HEK293 (cell line): ENCODE results near the gene YPEL1.

Experiments
- CTCF ChIA-PET: fragments of 350-600 bp; formaldehyde crosslinking; extraction: SDS; loops from one replicate; lab custom pipeline; 2021; ENCODE audit warnings: antibody characterized with exemption; lab: Yijun Ruan, JAX
- POLR2A ChIA-PET: fragments of 300-600 bp; formaldehyde crosslinking; extraction: SDS; loops from one replicate; lab custom pipeline; 2020; ENCODE audit warnings: antibody characterized with exemption, inconsistent platforms; lab: Yijun Ruan, JAX
- H3K27ac ChIP-seq: fragments of 200-500 bp; sonication (Bioruptor generic); 2 replicates; pipeline ENCODE4 v1.5.1; 2014; ENCODE audit warnings: low read depth, low read length, control low read depth, inconsistent platforms; ENCODE audit errors: extremely low read depth
- H3K36me3 ChIP-seq, 2 experiments: fragments of 200-500 bp in 1 of 2; sonication (Bioruptor generic) in 1 of 2; 1 replicate in 1 of 2; 2 replicates in 1 of 2; pipeline ENCODE4 v1.5.1; 2014 to 2017; ENCODE audit warnings: inconsistent platforms in 2 of 2, low read length in 2 of 2; ENCODE audit not compliant: control insufficient read depth in 2 of 2, insufficient read depth in 1 of 2
- H3K4me1 ChIP-seq: fragments of 200-500 bp; sonication (Bioruptor generic); 2 replicates; pipeline ENCODE4 v1.5.1; 2014; ENCODE audit warnings: mild to moderate bottlenecking, low read length, inconsistent platforms; ENCODE audit not compliant: control insufficient read depth, insufficient read depth
- H3K4me3 ChIP-seq: 2 replicates; pipeline ENCODE4 v1.5.1; 2011; ENCODE audit warnings: low read depth, mild to moderate bottlenecking, control low read depth, low read length, moderate library complexity
- H3K9me3 ChIP-seq: fragments of 200-500 bp; sonication (Bioruptor generic); 2 replicates; pipeline ENCODE4 v1.5.1; 2014; ENCODE audit warnings: low read depth, low read length, inconsistent platforms; ENCODE audit not compliant: control insufficient read depth, insufficient read depth
- GLIS1 ChIP-seq: fragments of 450-650 bp; formaldehyde crosslinking; IDR thresholded peaks from 2 replicates; pipeline ENCODE4 v1.5.1; 2016; ENCODE audit warnings: missing biosample characterization, missing genetic modification characterization
- KLF1 ChIP-seq: fragments of 450-650 bp; formaldehyde crosslinking; IDR thresholded peaks from 2 replicates; pipeline ENCODE4 v1.5.1; 2016; ENCODE audit warnings: missing biosample characterization, missing genetic modification characterization
- KLF8 ChIP-seq: fragments of 450-650 bp; formaldehyde crosslinking; IDR thresholded peaks from 2 replicates; pipeline ENCODE4 v1.5.1; 2016; ENCODE audit warnings: missing biosample characterization, missing genetic modification characterization
- ZBTB11 ChIP-seq: fragments of 450-650 bp; formaldehyde crosslinking; conservative IDR thresholded peaks from 2 replicates; pipeline ENCODE4 v1.5.1; 2016; ENCODE audit warnings: low read depth, missing biosample characterization, missing genetic modification characterization
- ZBTB8A ChIP-seq: fragments of 450-650 bp; formaldehyde crosslinking; IDR thresholded peaks from 2 replicates; pipeline ENCODE4 v1.5.1; 2016; ENCODE audit warnings: missing biosample characterization, missing genetic modification characterization
- ZNF138 ChIP-seq: fragments of 450-650 bp; formaldehyde crosslinking; IDR thresholded peaks from 2 replicates; pipeline ENCODE4 v1.5.1; 2016; ENCODE audit warnings: missing biosample characterization, missing genetic modification characterization, borderline replicate concordance
- ZNF174 ChIP-seq: fragments of 450-650 bp; formaldehyde crosslinking; IDR thresholded peaks from 2 replicates; pipeline ENCODE4 v1.5.0; 2017; ENCODE audit warnings: missing biosample characterization, mild to moderate bottlenecking, missing genetic modification characterization
- ZNF175 ChIP-seq: fragments of 450-650 bp; formaldehyde crosslinking; IDR thresholded peaks from 2 replicates; pipeline ENCODE4 v1.5.1; 2016; ENCODE audit warnings: missing biosample characterization, missing genetic modification characterization
- ZNF664 ChIP-seq: fragments of 450-650 bp; formaldehyde crosslinking; IDR thresholded peaks from 2 replicates; pipeline ENCODE4 v1.5.1; 2016; ENCODE audit warnings: missing biosample characterization, missing genetic modification characterization
- ZNF791 ChIP-seq: fragments of 450-650 bp; formaldehyde crosslinking; IDR thresholded peaks from 2 replicates; pipeline ENCODE4 v1.5.1; 2016; ENCODE audit warnings: missing biosample characterization, missing genetic modification characterization
- TF ChIP-seq, protein P1 (sequence below): fragments of 450-650 bp; formaldehyde crosslinking; IDR thresholded peaks from 2 replicates; pipeline ENCODE4 v1.5.1; 2016; ENCODE audit warnings: missing biosample characterization, missing genetic modification characterization
- TF ChIP-seq, protein P2 (sequence below): fragments of 450-650 bp; formaldehyde crosslinking; conservative IDR thresholded peaks from 2 replicates; pipeline ENCODE4 v1.5.1; 2016; ENCODE audit warnings: low read depth, missing biosample characterization, missing genetic modification characterization

The YPEL1 gene

DNA sequence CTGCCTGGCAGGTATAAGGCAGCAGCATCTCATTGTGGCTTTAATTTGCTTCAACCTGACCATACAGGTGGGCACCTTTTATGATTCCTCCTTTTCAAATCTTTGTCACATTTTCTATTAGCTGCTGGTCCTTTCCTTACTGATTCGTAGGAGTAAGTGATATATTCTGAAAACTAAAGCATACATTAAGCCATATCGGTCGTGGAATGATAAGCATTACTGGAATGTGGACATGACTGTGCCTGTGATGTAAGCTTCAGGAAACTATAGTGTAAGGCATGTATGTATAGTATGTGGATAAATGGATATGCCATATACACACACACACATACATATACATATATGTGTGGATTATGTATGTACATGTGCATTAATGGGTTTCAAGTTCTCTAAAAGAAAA is 20.8 kb downstream of the YPEL1 start (continued):
- TF ChIP-seq ZBTB11 (no peak), ZBTB8A (tag by site-specific recombination) (no peak), KLF8 (tag by site-specific recombination) (no peak), KLF1 (tag by site-specific recombination) (no peak), ZNF175 (tag by site-specific recombination) (no peak), ZNF664 (no peak)
- TF ChIP-seq, protein P1, sequence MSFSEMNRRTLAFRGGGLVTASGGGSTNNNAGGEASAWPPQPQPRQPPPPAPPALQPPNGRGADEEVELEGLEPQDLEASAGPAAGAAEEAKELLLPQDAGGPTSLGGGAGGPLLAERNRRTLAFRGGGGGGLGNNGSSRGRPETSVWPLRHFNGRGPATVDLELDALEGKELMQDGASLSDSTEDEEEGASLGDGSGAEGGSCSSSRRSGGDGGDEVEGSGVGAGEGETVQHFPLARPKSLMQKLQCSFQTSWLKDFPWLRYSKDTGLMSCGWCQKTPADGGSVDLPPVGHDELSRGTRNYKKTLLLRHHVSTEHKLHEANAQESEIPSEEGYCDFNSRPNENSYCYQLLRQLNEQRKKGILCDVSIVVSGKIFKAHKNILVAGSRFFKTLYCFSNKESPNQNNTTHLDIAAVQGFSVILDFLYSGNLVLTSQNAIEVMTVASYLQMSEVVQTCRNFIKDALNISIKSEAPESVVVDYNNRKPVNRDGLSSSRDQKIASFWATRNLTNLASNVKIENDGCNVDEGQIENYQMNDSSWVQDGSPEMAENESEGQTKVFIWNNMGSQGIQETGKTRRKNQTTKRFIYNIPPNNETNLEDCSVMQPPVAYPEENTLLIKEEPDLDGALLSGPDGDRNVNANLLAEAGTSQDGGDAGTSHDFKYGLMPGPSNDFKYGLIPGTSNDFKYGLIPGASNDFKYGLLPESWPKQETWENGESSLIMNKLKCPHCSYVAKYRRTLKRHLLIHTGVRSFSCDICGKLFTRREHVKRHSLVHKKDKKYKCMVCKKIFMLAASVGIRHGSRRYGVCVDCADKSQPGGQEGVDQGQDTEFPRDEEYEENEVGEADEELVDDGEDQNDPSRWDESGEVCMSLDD = no peak

DNA sequence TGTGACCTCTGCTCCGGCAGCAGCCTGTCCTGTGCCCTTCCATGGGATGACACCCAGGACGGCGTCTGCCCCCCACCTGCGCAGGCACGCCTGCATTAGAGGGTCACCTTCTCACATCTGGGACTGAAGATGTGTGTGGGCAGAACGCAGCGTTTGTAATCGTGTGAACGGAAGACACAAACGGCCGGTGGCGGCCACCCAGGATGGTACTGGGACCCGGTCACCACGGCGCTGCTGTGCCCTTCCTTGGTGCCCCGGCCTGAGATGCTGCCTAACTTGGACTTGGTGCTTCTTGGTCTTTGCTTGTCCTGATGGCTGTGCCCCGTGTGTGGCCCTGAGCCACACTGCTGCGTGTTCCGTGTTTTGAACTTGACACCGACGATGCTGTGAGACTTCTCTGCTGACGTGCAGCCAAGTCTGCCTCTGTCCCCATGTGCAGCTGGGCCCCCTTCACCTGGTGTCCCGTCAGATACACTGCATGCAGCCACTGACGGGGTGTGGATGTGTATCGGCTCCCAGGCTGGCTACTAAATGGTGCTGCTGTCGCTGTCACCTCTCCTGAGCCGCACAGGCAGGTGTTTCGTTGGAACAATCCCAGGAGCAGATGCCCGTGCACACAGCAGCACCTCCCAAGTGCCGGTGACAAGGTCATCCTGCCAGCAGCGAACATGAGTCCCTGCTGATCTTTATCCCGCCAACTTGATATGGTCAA is 21.4 kb downstream of the YPEL1 start:
- H3K9me3 ChIP-seq = no peaks in the 10 kb centered on the region
- H3K4me3 ChIP-seq = no peak overlapping the region
- no peaks in the 10 kb centered on the region for H3K4me1 ChIP-seq
- ChIA-PET CTCF (interaction anchor here (0.6 to 2.6 kb wide), 11 partner anchors 11 to 224 kb away, joined by 3 to 28 read pairs (median 3); no protein-coding TSS in a partner anchor), POLR2A (no interaction called here)
- no peak for TF ChIP-seq ZNF791 (tag by site-specific recombination)
- TF ChIP-seq GLIS1 (tag by site-specific recombination) = no peak
- no peak for TF ChIP-seq ZNF138 (tag by site-specific recombination)
- TF ChIP-seq, protein P2, sequence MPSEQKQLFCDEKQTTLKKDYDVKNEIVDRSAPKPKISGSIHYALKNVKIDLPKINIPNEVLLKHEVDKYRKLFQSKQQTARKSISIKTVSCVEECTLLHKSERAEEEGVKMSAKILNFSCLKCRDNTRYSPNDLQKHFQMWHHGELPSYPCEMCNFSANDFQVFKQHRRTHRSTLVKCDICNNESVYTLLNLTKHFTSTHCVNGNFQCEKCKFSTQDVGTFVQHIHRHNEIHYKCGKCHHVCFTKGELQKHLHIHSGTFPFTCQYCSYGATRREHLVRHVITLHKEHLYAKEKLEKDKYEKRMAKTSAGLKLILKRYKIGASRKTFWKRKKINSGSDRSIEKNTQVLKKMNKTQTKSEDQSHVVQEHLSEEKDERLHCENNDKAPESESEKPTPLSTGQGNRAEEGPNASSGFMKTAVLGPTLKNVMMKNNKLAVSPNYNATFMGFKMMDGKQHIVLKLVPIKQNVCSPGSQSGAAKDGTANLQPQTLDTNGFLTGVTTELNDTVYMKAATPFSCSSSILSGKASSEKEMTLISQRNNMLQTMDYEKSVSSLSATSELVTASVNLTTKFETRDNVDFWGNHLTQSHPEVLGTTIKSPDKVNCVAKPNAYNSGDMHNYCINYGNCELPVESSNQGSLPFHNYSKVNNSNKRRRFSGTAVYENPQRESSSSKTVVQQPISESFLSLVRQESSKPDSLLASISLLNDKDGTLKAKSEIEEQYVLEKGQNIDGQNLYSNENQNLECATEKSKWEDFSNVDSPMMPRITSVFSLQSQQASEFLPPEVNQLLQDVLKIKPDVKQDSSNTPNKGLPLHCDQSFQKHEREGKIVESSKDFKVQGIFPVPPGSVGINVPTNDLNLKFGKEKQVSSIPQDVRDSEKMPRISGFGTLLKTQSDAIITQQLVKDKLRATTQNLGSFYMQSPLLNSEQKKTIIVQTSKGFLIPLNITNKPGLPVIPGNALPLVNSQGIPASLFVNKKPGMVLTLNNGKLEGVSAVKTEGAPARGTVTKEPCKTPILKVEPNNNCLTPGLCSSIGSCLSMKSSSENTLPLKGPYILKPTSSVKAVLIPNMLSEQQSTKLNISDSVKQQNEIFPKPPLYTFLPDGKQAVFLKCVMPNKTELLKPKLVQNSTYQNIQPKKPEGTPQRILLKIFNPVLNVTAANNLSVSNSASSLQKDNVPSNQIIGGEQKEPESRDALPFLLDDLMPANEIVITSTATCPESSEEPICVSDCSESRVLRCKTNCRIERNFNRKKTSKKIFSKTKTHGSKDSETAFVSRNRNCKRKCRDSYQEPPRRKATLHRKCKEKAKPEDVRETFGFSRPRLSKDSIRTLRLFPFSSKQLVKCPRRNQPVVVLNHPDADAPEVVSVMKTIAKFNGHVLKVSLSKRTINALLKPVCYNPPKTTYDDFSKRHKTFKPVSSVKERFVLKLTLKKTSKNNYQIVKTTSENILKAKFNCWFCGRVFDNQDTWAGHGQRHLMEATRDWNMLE = no peak
- TF ChIP-seq ZNF174 (tag by site-specific recombination) = no peak
- H3K27ac ChIP-seq = no peak overlapping the region
- peaks cover 0 to 2% of the 10 kb centered on the region in 2 experiments; a peak in 1 of 3 replicates for H3K36me3 ChIP-seq
